Calu3 (cell line): ENCODE data around the gene APOL2. TPM values are rescaled to one million over a fixed set of nuclear protein-coding genes. Genes with fewer than 3 reads are reported as not detected.
A peak's percentile ranks its signal among the peaks of the same experiment; 100 is the strongest.

Source experiments
- BruUV-seq: library from RNA; stranded (reverse); fragments of 400-500 nt; replicated peaks from 2 replicates; lab custom pipeline; 2021; lab: Mats Ljungman, UMichigan
- CTCF ChIA-PET: fragments of 300-600 bp; sonication (Branson Sonifier 250); formaldehyde crosslinking; loops from one replicate; lab custom pipeline; 2022; ENCODE audit warnings: antibody characterized with exemption; lab: Charles Lee
- DNase-seq: peaks from one replicate; pipeline ENCODE4 v3.0.0; 2022
- H3K27ac Mint-ChIP-seq: one replicate; pipeline ENCODE4 v1.8.0; 2022; ENCODE audit warnings: mixed read lengths; ENCODE audit not compliant: unreplicated experiment
- H3K27me3 Mint-ChIP-seq: one replicate; pipeline ENCODE4 v1.8.0; 2022; ENCODE audit warnings: mixed read lengths; ENCODE audit not compliant: unreplicated experiment
- H3K36me3 Mint-ChIP-seq: one replicate; pipeline ENCODE4 v1.8.0; 2022; ENCODE audit warnings: mild to moderate bottlenecking, moderate library complexity, mixed read lengths; ENCODE audit not compliant: insufficient read depth, unreplicated experiment
- H3K4me1 Mint-ChIP-seq: one replicate; pipeline ENCODE4 v1.8.0; 2022; ENCODE audit warnings: mild to moderate bottlenecking, low read depth, mixed read lengths; ENCODE audit not compliant: unreplicated experiment
- H3K4me3 Mint-ChIP-seq: one replicate; pipeline ENCODE4 v1.8.0; 2022; ENCODE audit warnings: mild to moderate bottlenecking, low read depth, moderate library complexity, mixed read lengths; ENCODE audit not compliant: unreplicated experiment
- H3K9me3 Mint-ChIP-seq: one replicate; pipeline ENCODE4 v1.8.0; 2022; ENCODE audit warnings: low read depth, mixed read lengths; ENCODE audit not compliant: unreplicated experiment
- intact Hi-C: fragments of 100-400 bp; cut with micrococcal nuclease; formaldehyde crosslinking; loops from one replicate; pipeline ENCODE4 v1.10.0; 2022; ENCODE audit not compliant: unreplicated experiment
- total RNA-seq: library from RNA; stranded (reverse); gene quantifications from 2 replicates; pipeline ENCODE4 v1.2.3, GENCODE V29; 2022
- TF ChIP-seq, protein P1 (sequence below): fragments of 200-600 bp; IDR thresholded peaks from one replicate; pipeline ENCODE4 v1.8.0; 2022; ENCODE audit warnings: antibody characterized with exemption; ENCODE audit not compliant: unreplicated experiment

Gene APOL2
- total RNA-seq, 1 experiment from 2014 or later, result 90.1 TPM

DNA sequence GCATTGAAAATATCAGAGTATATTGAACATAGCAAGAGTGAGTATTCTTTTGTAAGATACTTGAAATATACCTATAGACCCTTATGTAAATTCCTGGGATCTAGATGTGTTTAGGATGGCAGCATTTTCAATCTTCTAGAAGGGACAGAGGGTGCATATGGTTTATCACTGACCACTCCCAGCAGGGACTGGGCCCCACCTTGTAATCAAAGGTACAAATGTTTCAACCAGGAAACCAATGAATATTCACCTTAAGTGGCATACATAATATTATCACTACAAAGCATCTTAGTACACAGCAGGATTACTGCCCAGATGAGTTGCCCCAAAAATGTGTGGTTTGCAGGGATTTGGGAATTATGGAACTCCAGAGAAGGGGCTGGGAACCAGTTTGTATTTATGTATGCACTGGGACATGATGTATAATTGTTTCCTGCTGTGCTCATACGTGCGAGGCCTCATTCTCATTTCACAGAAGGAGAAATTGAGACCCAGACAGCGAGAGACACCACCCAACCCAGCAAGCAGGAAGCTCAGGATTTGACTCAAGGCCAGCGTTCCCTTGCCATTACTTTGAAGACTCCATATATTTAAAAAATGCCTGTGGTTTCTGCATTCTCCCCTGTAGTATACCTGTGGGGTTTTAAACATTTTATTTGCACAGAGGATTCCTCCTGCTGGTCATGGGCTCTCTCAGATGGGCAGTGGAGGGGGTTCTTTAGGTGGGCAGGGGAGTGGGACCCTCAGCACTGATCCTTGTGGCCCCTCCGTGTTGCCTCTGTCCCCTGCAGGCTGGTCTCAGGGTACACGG is 42.9 kb downstream of the APOL2 start:
- no peak overlapping the region for H3K27ac Mint-ChIP-seq
- H3K27me3 Mint-ChIP-seq, result peaks cover 29% of the 10 kb centered on the region
- TF ChIP-seq, protein P1, sequence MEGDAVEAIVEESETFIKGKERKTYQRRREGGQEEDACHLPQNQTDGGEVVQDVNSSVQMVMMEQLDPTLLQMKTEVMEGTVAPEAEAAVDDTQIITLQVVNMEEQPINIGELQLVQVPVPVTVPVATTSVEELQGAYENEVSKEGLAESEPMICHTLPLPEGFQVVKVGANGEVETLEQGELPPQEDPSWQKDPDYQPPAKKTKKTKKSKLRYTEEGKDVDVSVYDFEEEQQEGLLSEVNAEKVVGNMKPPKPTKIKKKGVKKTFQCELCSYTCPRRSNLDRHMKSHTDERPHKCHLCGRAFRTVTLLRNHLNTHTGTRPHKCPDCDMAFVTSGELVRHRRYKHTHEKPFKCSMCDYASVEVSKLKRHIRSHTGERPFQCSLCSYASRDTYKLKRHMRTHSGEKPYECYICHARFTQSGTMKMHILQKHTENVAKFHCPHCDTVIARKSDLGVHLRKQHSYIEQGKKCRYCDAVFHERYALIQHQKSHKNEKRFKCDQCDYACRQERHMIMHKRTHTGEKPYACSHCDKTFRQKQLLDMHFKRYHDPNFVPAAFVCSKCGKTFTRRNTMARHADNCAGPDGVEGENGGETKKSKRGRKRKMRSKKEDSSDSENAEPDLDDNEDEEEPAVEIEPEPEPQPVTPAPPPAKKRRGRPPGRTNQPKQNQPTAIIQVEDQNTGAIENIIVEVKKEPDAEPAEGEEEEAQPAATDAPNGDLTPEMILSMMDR, result no peak
- H3K4me3 Mint-ChIP-seq, result no peak overlapping the region
- no peak for DNase-seq
- H3K36me3 Mint-ChIP-seq, result no peaks in the 10 kb centered on the region
- peaks cover 10% of the 10 kb centered on the region for H3K4me1 Mint-ChIP-seq
- CTCF ChIA-PET, result no interaction called here
- intact Hi-C loops, result no loop called here
- no TSS peak for BruUV-seq
- no peaks in the 10 kb centered on the region for H3K9me3 Mint-ChIP-seq

DNA sequence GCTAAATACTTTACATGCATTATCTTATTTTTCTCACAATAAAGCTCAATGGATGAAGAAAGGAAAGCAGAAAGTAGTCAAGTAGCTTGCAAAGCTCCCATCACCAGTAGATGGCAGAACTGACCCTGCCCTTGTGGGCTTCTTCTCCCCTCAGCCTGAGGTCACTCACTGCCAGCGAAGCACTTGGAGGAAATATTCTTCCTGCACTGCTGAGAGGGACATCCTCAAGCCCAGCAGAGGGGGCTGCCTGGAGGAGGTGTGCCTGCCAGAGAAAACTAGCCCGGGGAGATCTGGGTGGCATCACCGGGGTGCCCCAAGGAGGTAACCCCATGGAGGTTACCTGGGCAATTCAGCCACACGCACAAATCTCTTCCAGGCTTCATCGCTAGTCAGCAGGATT is 44.4 kb downstream of the APOL2 start:
- Mint-ChIP-seq H3K36me3 (no peaks in the 10 kb centered on the region), H3K27me3 (peaks cover 44% of the 10 kb centered on the region), H3K9me3 (peaks cover under 1% of the 10 kb centered on the region), H3K27ac (no peak overlapping the region), H3K4me1 (peaks cover 10% of the 10 kb centered on the region), H3K4me3 (no peak overlapping the region)
- TF ChIP-seq, protein P1, result peak; percentile 66
- CTCF ChIA-PET, result interaction anchor here (0.6 to 1.4 kb wide), 9 partner anchors 8 to 740 kb away, joined by 3 to 8 read pairs (median 3); partner anchors contain the start of genes APOL1 and APOL2
- intact Hi-C loops, result loop anchor here (1.0 to 2.0 kb wide), 2 partner anchors 26 to 82 kb away; no protein-coding TSS in a partner anchor
- BruUV-seq, result no TSS peak
- peak; percentile 63 for DNase-seq

DNA sequence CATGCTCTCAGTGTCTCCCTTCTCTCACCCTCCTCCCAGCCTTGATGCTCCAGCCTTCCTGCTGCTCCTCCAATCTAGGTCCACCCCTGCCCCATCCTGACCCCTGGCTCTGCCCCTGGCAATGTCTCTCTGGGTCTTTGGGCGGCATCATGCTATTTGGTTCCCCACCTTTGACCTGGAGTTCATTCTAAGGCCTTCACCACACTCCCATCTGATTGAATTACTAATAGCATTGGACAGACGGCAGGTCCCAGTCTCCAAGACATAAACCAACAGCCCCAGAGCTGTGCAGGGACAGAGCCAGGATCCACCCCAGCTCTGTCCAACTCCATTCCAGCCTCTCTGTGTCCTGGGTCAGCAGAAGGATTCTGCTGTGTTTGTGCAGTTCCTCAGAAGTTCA is 44.9 kb downstream of the APOL2 start:
- TF ChIP-seq, protein P1, result no peak
- Mint-ChIP-seq H3K36me3 (peaks cover 5% of the 10 kb centered on the region), H3K4me3 (no peak overlapping the region), H3K4me1 (peaks cover 10% of the 10 kb centered on the region), H3K27me3 (peaks cover 50% of the 10 kb centered on the region), H3K9me3 (peaks cover 4% of the 10 kb centered on the region), H3K27ac (no peak overlapping the region)
- DNase-seq, result no peak
- intact Hi-C loops, result loop anchor here (2.0 kb wide), 1 partner anchor 26 kb away; no protein-coding TSS in a partner anchor
- no TSS peak for BruUV-seq
- CTCF ChIA-PET, result interaction anchor here (0.6 to 1.4 kb wide), 9 partner anchors 9 to 739 kb away, joined by 3 to 8 read pairs (median 3); partner anchors contain the start of genes APOL1 and APOL2

DNA sequence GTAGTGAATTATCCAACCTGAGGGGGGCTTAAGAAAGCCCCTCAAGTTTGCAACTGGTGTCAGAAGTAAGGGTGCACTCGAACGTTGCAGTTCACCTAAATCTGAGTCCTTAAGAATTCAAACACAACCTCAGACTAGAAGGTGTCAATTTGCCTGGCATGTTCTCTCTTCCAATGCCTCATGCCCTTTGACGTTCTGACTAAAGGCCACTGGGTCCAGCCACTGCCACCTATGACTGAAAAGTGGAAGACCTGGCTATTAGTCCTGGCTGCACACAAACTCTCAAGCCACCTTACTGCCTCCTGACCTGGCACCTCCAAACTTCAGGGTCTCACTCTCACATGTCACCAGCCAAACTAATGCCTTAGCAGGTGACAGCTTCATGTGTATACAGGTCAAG is 45.8 kb downstream of the APOL2 start:
- TF ChIP-seq, protein P1, result no peak
- CTCF ChIA-PET, result no interaction called here
- H3K27me3 Mint-ChIP-seq, result peaks cover 58% of the 10 kb centered on the region
- intact Hi-C loops, result no loop called here
- peaks cover 5% of the 10 kb centered on the region for H3K36me3 Mint-ChIP-seq
- peaks cover 4% of the 10 kb centered on the region for H3K9me3 Mint-ChIP-seq
- DNase-seq, result no peak
- H3K27ac Mint-ChIP-seq, result no peak overlapping the region
- H3K4me3 Mint-ChIP-seq, result no peak overlapping the region
- H3K4me1 Mint-ChIP-seq, result peaks cover 10% of the 10 kb centered on the region
- no TSS peak for BruUV-seq
